ENCODE measurements around the gene GNG2.
A peak's percentile ranks its signal among the peaks of the same experiment; 100 is the strongest.

DNA sequence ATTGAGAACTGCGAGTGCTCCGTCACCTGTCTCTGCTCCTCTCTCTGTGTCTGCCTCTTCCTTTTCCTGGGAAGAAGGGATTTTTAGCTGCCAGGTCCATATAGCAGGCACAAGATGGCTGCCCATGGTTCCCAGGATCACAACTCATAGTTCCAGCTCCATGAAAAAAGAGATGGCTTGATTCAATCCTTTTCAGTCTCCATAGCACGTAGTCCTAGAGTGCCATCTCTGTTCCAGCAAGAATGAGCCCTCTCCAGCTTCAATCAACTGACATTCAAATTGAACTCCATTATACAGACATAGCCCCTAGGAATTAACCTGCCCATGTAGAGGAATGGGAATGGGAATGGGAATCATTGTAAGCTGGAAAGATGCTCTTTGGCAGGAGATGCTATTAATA is 94.2 kb downstream of the GNG2 start:
- no peak for TF ChIP-seq EZH2phosphoT487 (IDR thresholded peaks at IDR 0.05)
- TF ChIP-seq EZH2 (IDR thresholded peaks at IDR 0.05) = no peak
- TF ChIP-seq, protein P1, sequence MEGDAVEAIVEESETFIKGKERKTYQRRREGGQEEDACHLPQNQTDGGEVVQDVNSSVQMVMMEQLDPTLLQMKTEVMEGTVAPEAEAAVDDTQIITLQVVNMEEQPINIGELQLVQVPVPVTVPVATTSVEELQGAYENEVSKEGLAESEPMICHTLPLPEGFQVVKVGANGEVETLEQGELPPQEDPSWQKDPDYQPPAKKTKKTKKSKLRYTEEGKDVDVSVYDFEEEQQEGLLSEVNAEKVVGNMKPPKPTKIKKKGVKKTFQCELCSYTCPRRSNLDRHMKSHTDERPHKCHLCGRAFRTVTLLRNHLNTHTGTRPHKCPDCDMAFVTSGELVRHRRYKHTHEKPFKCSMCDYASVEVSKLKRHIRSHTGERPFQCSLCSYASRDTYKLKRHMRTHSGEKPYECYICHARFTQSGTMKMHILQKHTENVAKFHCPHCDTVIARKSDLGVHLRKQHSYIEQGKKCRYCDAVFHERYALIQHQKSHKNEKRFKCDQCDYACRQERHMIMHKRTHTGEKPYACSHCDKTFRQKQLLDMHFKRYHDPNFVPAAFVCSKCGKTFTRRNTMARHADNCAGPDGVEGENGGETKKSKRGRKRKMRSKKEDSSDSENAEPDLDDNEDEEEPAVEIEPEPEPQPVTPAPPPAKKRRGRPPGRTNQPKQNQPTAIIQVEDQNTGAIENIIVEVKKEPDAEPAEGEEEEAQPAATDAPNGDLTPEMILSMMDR (IDR thresholded peaks at IDR 0.05) = peak; percentile 25

Data from neural progenitor cell (in vitro differentiated cells).